Iris pigment epithelial cell (primary cell): ENCODE results near the gene PEBP1.

ENCODE experiments used
- DNase-seq: peaks from one replicate; pipeline ENCODE4 v3.0.0-alpha.2; 2011; ENCODE audit warnings: low read depth

PEBP1 gene

DNA sequence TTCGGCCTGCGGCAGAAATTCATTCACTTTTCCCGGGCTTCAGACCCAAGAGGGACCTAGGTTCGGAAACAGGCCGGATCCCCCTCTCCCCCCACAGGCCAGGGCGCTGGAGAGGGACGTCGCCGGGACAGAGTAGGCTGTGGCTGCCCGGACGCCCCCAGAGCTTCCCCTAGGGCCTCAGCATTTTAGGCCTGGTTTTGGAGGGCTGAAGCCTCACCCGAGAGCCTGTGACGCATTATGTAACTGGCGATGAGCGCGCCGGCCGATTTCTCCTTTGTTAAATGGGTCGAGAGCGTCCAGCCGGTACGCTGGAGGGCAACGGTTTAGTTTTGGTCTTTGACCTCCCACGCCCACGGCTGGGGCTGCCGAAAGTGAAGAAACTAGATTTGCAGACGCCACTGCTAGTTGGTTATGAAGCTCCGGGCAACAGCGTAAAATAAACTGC, 657 bp downstream of the PEBP1 start:
- DNase-seq = peak; percentile 48

- DNase-seq = no peak
Observed at GRCh38 chr12:118137148-118137678, 1.3 kb downstream of the PEBP1 start.

GRCh38 chr12:118140825-118141224, 4.9 kb downstream of the PEBP1 start:
- DNase-seq = no peak

DNA sequence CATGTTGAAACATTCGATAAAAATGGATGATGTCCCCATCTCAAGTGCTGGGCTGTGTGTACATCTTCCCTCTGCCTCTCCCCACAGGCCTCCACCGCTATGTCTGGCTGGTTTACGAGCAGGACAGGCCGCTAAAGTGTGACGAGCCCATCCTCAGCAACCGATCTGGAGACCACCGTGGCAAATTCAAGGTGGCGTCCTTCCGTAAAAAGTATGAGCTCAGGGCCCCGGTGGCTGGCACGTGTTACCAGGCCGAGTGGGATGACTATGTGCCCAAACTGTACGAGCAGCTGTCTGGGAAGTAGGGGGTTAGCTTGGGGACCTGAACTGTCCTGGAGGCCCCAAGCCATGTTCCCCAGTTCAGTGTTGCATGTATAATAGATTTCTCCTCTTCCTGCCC, 8.6 kb downstream of the PEBP1 start:
- DNase-seq = no peak

GRCh38 chr12:118145113-118145797, 9.3 kb downstream of the PEBP1 start:
- no peak for DNase-seq

DNA sequence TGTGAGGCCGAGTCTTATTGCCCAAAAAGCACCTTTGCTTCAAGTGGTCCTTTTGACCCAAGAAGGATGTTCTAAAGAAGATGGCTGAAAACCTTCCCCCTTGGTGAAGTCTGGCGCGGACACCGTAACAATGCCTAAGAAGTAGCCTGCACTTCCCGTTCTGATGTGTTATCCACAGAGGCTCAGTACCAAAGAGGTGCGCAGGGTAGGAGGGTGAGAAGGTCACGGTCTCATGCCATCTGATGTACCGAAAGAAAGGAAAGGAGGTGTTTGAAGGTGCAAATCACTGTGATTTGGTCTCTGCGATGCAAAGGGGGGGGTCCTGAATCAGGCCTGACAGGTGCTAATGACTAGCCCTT, 9.9 kb downstream of the PEBP1 start:
- DNase-seq = no peak

DNA sequence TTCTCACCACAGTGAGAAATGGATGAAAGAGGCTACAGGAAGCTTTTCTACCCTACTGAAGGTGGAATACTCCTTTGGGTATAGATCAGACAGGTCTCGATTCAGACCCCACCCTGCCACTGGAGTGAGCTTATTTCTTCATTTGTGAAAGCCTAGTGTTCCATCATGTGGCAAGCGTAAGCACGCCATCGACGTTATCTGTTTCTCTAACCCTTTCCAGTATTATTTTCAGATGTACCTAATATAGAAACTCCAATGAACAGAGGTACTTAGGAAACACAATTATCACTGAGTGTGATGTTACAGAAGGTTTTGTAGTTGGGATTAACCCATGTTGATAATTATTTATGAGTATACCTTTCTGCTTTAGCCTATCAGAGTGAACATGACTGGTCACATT, 12.4 kb downstream of the PEBP1 start:
- DNase-seq = no peak

DNA sequence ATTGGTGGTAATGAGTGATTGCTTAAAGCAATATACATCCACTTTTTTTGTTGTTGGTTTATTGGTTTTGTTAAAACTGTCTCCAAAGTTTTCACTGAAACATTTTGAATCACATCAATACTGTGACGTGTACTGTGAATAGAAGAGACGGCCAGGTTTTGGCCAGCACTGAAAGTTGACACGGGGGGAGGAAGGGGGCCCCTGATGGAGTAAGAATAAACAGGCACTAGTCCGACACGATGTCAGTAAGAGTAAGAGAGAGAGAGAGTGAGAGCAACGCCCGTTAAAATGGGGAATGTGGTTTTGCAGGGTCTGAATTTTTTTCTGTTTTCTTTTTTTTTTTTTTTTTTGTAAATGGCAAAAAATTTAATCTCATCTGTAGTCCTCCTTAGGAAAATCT, 14.7 kb downstream of the PEBP1 start:
- DNase-seq = no peak

- no peak for DNase-seq
Observed at GRCh38 chr12:118151755-118152154, 15.8 kb downstream of the PEBP1 start.

- no peak for DNase-seq
Observed at GRCh38 chr12:118160536-118160935, 24.6 kb downstream of the PEBP1 start.

DNA sequence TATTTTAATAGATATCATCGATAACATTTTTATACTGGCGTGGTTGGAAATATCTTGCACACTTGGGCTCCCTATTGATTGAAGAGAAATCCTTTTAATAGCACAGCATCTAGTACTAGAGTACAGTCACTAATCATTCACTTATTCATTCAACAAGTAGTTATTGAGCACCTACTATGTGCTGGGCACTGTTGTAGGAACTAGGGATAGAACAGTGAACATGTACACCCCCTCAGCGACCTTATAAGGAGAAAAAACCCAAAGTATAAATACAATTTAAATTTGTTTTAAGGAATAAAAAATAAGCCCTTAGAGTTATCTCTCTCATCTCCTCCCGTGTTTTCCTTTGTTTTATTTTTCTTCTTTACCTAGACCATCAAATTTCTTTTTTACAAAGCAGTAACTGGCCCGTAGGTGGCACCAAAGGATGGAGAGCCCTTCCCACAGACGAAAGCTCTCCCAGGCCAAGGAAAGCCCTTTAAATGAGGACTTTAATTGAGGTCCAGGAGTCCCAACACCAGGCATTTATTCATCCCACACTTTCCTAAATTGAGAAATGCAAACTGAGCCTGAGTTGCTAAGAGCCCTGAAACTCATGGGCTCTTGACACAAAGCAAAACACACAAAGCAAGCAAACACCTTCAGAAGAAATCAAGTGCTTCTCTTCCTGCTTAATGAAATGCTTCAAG, 29.0 kb downstream of the PEBP1 start:
- peak; percentile 39 for DNase-seq

GRCh38 chr12:118166946-118167345, 31.0 kb downstream of the PEBP1 start:
- DNase-seq = no peak

GRCh38 chr12:118175823-118176447, 40.0 kb downstream of the PEBP1 start:
- DNase-seq = no peak

- DNase-seq = no peak
Observed at GRCh38 chr12:118183155-118183554, 47.2 kb downstream of the PEBP1 start.

DNA sequence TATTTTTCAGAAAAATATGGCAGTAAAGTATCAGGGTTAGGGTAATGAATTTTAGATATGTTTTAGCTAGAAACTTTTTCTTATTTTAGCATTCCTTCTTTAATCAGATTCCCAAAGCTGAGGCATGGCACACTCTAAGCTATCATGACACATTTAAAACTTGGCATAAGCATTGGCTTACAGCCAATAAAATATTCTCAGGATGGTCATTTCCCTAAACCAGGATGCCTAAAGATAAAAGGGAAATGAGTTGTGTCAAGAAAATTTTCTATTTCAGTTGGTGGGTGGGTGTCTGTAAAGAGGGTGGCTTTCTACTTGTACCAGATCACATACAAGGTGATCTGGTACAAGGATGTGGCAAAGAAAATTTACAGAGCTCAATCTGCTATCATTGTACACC, 47.8 kb downstream of the PEBP1 start:
- no peak for DNase-seq

GRCh38 chr12:118185602-118186397, 49.9 kb downstream of the PEBP1 start:
- no peak for DNase-seq

- DNase-seq = peak; percentile 12
Observed at GRCh38 chr12:118187751-118188435, 52.0 kb downstream of the PEBP1 start.

- DNase-seq = peak; percentile 61
Observed at GRCh38 chr12:118188690-118189371, 52.9 kb downstream of the PEBP1 start.

GRCh38 chr12:118189741-118190191, 53.8 kb downstream of the PEBP1 start:
- DNase-seq = peak; percentile 81

- peak; percentile 32 for DNase-seq
Observed at GRCh38 chr12:118190266-118190665, 54.3 kb downstream of the PEBP1 start.

- no peak for DNase-seq
Observed at GRCh38 chr12:118193477-118193876, 57.6 kb downstream of the PEBP1 start.
